GM21447 (cell line): Measurements from ENCODE around the gene STRIT1.
"Not testable (repeated sequence)": the region's sequence is repeated elsewhere in the genome, so short reads cannot be mapped to it uniquely, and the experiment has no call there.

ENCODE experiments used
- ATAC-seq: cut with Tn5 transposase; IDR thresholded peaks from one replicate; pipeline ENCODE4 v1.9.1; 2021; ENCODE audit not compliant: unreplicated experiment

Gene STRIT1

DNA sequence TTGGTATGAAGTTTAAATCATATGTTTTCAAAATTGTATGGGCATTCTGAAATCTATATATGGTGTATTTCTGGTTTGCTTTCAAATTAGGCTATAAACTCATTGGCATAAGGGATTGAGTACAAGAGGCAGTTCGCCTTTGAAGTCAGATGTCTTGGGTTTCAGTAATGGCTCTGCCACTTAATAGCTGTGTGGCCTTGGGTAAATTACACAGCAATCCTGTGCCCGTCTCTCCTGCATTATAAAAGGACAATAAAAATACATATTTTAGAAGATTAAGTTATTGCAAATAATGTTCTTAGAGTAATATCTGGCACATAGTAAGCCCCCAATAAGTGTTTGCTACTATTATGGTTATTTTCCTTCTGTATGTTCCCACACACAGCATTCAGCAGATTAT, 20.4 kb upstream of the STRIT1 start:
- ATAC-seq: no peak

DNA sequence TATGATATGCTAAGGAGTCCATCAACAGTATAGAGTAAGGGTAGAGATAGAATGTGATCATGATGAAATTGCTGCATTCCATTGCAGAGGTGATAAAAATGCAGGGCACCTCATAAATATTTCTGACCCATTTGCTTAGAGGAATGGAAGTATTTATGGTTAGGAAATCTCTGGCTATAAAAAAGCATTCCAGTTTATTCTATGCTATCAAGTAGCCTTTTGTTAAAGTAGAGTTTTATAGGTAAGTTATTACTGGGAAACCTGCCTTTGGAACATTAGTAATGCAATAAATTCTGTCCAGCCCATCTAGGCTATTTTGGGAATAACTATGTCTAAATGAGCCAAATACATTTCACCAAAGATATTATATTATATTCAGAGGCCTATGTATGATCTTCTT, 19.8 kb upstream of the STRIT1 start:
- no peak for ATAC-seq

DNA sequence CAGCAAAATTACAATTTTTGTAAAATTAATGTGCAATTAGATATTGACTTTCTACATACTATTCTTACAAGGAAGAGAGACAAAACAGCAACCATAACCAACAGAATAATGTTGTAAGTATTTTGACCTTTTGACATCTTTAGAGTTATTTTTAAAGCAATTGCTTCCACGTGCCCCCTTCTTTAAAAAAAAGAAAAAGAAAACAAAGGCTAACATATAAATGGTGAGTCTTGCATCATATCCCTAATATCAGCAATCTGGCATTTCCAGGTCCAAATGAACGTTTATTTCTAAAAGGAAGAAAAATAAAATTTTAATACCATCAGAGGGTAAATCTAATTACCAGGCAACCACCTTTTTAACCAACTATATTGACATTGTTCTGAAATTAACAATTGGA, 19.3 kb upstream of the STRIT1 start:
- ATAC-seq: no peak

DNA sequence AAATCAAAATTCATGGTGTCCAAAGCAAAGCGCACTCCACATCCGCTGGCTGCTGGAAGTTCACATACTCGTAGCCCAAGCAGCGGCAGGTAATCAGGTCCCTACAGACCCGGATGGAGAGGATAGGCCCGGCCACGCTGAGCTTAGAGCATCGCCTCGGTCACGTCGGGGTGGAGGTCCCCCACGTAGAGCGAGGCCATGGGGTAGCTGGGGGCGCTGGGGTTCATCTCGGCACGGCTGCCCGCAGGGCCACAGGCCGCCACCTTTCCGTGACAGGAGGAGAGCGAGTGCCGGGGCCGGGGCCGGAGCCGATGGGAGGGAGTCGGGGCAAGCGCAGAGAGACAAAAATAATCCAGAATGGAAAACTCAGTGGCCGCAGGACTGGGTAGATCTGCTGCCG, 16.1 kb upstream of the STRIT1 start:
- no peak for ATAC-seq

DNA sequence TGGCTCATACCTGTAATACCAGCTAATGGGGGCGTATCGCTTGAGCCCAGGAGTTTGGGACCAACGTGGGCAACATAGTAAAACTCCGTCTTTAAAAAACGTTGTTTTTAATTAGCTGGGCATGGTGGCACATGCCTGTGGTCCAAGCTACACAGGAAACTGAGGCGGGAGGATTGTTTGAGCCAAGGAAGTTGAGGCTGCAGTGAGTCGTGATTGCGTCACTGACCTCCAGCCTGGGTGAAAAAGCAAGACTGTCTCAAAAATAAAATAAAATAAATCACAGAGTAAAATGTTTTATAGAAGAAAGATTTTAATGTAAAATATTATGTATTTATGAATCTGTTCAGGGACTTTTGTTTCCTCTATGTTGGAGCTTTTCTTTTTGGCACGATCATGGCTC, 15.3 kb upstream of the STRIT1 start:
- ATAC-seq: no peak

DNA sequence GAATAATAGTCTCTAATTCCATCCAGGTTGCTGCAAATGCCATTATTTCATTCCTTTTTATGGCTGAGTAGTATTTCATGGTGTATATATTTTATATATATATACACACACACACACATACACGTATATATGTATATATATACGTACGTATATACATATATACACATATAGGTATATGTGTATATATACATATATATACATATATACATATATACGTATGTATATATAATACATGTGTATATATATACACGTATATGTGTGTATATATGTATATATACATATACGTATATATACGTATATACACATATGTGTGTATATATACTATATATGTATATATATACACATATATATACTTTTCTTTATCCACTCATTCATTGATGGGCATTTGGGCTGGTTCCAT, 13.7 kb upstream of the STRIT1 start:
- ATAC-seq: no peak

DNA sequence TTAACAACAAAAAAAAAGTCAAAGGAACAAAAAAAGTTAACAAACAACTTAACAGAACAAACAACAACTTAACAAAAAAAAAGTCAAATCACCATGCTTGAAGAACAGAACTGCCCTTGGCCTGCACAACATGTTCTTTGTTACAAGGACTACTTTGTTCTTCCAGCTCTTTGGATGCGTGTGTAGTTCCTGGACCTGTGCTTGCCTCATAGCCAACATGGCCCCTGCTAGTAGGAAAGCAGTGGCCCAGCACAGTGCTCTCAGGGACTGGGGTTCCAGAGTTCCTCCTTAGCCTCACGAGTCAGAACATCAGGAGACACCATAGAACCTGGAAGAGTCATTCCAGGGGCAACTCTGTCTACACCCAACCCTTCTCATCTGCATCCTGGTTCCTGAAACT, 10.9 kb upstream of the STRIT1 start:
- ATAC-seq: no peak

DNA sequence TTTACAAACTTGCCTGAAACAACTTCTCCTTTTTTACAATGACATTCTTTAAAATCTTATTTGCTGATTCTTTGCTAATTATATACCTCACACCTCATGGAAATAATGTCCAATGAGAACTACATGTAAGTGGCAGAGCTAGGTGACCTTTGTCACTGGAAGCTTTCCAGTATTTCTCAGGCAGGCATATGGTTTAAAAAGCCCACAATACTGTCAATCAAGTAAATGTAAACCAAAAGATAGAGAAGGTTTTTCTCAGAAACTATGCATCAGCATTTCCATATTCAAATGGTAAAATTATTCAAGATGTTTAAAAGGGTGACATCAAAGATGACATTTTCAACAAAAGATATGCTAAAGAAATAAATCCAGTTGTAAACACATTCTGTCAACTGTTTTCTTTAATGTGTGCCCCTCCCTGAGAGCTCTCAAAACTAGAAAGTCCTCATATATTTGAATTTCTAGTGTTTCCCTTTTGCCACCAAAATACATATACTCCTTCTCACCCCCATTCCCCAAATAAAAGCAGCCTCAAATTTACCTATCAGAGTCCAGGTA, 10.1 kb upstream of the STRIT1 start:
- ATAC-seq: no peak

DNA sequence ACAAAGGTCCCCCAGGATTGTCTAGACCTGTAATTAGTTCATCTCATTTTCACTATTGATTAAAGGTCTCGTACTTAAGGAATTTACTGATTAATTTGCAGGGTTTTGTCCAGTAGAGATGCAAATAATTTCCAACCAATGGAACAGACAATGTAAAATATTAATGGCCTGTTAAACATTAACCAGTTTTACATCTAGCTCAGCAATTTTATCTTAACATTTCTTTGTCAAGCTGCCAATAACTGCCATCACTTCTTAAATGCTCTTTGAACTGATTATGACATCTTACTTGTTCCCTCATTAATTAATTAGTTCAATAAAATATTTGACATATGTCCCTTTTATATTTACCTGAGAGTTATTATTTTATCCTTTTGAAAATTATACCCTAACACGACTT, 9.4 kb upstream of the STRIT1 start:
- ATAC-seq: no peak

DNA sequence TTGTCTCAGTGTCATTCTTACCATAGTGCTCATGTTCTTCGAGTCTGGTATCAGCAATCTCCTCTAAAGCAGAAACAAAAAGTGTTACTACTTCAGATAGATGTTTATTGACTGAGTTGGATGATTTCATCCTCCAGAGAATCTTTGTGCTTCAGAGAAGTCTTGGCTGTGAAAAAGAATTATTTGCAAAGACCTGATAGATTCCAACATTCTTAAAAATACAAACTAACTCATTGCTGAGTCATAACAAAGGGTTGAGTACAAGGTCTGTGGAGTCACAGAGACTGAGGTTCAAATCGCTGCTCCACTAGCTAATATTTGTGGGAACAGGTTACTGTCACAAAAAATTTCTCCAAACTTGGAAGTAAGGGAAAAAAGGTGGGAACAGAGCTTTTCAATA, 9.0 kb upstream of the STRIT1 start:
- no peak for ATAC-seq

DNA sequence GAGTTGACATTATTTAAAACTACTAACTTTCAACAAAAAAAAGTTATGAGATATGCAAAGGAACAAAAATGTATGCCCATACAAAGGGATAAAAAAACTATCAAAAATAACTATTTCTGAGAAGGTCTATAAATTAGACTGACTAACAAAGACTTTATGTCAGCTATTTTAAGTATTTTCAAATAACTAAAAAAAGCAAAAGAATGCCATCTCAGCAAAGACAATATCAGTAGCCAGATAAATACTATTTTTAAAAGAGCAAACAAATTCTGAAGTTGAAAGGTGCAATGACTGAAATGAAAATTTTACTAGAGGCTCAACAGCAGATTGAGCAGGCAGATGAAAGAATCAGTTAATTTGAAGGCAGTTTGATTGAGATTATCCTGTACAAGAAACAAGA, 3.6 kb upstream of the STRIT1 start:
- no peak for ATAC-seq

DNA sequence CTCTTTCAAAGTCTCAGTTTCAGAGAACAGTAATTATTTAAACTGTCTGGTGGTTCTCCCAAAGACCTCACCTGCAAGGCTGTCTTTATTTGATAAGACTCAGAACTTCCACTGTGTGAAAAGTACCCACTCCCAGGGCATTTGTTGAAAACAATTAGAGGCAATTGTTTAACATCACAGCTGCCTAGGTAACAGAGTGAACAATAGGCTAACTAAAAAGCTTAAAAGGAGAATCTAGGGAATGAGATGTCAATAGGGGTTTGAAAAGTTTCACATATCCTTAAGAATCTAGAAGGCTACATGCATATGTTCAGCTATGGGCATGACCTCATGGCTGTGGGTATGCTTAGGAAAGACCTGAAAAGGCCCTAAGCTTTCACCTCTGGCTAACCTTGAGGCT, 2.9 kb upstream of the STRIT1 start:
- no peak for ATAC-seq

DNA sequence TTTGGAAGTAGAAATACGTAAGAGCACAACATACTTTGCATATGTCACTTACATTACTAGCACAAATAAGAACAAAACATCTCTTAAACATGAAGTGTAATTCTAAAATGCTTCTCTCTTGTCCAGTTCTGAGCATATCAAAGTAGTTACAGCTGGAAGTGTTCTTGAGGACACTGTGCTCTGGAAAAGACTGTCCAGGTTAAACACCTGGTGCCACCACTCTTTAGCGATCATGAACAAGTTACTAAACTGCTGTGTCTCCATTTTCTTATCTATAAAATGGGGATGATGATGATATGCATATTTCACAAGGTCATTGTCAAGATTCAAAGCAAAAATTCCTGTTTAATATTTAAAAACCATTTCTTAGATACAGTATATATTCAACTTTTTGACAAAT, 790 bp downstream of the STRIT1 start:
- ATAC-seq: no peak

DNA sequence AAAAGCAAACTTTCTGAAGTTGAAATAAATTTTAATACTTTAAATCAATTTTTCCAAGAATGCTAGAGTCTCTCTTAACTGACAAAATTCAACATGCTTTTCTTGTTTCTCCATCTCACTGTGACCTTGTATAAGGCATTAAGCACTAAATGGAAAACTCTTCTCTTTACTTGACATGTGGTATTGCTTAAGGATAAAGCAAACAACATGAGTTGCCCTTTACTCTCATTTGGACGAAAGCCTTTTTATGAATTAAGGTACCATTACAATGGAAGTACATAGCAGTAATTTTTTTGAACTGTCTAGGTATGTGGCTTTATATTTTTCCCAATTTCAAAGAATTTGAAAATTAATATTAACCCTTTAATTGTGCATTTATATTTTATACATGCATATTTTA, 1.4 kb downstream of the STRIT1 start:
- ATAC-seq: no peak

DNA sequence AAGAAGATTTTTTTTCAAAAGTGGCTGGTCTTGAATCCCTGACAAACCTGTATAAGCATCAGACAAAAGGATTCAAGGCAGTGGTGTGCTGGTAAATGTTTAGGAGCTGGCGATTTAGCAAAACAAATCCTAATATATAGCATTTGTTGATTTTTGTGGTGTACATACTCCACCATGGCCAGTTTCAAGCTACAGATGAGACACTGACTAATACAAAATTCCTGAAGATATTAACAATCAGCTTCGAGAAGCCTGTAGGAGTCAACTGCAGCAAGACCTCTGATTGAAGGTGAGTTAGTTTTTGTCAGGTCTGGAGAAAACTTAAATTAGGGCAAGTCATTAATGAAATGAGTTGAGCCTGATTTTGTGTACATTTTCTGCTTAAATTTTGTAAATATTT, 6.7 kb downstream of the STRIT1 start:
- ATAC-seq: no peak

DNA sequence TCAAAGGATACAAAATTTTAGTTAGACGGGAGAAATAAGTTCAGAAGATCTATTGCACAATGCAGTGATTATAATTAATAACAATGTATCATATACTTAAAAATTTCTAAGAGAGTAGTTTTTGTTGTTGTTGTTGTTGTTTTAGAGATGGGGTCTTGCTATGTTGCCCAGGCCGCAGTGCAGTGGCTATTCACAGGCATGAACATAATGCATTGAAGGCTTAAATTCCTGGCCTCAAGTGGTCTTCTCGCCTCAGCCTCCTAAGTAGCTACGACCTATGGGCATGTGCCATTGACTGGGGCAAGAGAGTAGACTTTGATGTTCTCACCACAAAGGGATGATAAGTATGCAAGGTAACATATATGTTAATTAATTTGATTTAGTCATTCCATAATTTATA, 7.5 kb downstream of the STRIT1 start:
- no peak for ATAC-seq

DNA sequence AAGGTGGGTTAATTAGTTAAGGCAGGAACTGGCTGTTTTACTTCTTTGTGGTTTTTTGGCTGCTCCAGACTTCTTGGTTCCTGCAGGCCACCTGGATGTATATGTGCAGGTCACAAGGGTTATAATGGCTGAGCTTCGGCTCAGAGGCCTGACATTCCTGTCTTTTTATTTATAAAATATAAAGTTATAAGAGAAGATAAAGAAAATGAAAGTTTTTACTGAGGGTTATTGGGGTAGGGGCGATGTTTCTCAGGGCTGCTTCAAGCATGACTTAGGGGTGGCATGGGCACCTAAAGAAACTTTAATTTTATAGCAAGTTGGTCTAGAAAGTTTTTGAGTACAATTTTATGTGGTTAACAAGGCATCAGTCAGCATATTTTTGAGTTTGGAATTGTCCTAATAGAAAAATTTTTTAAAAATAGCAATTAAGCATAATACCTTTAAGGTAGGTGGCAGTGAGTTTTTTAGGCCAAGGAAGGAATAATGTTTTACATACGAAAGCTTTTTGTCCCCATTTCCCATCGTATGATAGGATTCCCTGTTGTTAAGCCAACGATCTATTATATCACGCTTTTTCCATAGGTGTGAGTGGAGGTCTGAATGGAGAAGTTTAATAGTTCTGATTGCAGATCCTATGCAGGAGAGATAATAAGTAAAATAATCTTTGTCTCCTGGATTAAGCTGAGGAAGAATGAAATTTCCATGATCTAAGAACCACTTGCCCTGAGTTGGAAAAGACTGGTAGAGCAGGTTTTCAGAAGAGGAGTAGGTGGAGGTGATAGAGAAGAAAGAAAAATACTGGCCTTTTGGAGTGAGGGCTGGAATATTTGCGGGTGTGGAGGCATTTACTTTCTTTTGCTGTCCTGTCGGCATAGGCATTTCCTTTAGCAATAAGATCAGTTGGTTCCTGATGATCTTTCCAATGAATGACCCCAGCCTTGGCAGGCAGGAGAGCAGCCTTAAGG, 10.1 kb downstream of the STRIT1 start:
- no peak for ATAC-seq

DNA sequence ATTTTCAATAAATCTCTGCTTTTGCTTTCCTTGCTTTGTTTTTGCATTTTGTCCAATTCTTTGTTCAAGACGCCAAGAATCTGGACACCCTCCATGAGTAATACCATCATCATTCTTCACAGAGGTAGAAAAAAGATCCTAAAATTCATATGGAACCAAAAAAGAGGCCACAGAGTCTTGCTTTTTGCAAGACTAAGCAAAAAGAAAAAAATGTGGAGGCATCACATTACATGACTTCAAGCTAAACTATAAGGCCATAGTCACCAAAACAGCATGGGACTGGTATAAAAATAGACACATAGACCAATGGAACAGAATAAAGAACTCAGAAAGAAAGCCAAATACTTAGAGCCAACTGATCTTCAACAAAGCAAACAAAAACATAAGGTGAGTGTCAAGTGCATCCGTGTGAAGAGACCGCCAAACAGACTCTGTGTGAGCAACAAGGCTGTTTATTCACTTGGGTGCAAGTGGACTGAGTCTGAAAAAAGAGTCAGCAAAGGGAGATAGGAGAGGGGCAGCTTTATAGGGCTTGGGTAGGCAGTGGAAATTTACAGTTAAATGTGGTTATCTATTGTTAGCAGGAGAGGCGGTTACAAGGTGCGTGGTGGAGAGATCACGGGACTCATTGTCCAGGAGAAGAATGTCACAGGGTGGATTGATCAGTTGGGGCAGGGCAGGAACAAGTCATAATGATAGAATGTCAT, 10.9 kb downstream of the STRIT1 start:
- ATAC-seq: no peak

DNA sequence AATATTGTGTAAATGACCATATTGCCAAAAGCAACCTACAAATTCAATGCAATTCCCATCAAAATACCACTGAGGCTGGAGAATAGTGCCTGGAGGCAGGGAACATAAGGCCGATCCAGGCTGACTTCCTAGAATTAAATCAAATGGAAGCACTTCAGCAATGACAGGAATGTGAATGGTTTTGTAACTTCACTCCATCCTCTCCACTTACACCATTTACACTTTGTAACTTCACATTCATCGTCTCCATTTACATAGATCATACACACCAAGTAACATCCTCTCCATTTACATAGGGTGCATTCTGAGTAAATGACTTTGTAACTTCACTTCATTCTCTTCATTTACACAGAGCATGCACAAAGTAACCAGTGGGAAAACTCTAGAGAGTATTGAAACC, 11.6 kb downstream of the STRIT1 start:
- ATAC-seq: no peak

DNA sequence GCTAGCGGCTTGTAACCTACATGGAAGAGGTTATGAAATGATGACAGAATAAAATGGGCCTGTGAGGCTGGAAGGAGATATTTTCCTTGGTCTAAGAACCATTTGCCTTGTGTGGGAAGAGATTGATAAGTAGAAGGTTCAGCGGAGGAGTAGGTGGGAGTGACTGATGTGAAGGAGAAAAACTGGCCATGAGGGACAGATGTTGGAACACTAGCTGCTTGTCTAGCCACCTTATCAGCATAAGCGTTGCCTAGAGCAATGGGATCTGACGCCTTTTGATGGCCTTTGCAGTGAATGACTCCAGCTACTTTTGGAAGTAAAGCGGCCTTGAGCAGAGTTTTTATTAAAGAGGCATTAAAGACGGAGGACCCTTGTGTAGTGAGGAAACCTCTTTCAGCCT, 17.4 kb downstream of the STRIT1 start:
- ATAC-seq: not testable (repeated sequence)

DNA sequence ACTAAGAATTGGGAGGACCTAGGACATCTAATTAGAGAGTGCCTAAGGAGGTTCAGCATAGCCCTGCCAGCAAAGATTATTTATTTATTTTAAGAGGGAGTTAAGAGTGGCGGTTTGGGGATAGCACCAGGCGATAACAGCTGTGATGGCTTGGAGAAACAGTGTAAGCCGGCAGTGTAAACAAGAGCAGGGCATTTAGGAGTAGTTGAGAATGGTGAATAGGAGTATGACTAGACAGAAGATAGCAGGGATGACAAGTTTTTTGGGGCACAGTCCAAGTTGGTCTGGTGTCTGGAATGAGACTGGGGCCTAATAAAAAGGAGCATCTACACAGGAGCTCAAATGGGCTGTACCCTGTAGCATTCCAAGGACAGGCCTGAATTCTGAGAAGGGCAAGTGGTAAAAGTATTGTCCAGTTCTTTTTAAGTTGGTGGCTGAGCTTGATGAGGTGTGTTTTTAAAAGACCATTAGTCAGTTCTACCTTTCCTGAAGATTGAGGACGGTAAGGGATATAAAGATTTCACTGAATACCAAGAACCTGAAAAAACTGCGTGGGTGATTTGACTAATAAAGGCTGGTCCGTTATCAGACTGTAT, 18.2 kb downstream of the STRIT1 start:
- ATAC-seq: not testable (repeated sequence)

DNA sequence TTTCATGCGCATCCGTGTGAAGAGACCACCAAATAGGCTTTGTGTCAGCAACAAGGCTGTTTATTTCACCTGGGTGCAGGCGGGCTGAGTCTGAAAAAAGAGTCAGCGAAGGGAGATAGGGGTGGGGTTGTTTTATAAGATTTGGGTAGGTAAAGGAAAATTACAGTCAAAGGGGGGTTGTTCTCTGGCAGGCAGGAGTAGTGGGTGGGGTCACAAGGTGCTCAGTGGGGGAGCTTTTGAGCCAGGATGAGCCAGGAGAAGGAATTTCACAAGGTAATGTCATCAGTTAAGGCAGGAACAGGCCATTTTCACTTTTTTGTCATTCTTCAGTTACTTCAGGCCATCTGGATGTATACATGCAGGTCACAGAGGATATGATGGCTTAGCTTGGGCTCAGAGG, 19.0 kb downstream of the STRIT1 start:
- ATAC-seq: not testable (repeated sequence)
